Small intestine (tissue), 7 donors: ENCODE measurements around the gene SORCS1. TPM values are rescaled to one million over a fixed set of nuclear protein-coding genes. Genes with fewer than 3 reads are reported as not detected.

ENCODE experiments used
- DNase-seq, 2 donors: peaks; one replicate each; pipeline versions ENCODE4 v3.0.0 to v3.0.0-alpha.2; 2013
- FAIRE-seq: peaks from 2 replicates; lab custom pipeline; 2012; peaks lifted over from hg19 to GRCh38; lab: Jason Lieb, UNC
- H3K27ac ChIP-seq, 3 donors: one replicate each; pipeline ENCODE4 v1.5.1; 2013; ENCODE audit warnings: low read length in 2 of 3, mild to moderate bottlenecking in 2 of 3, control low read depth in 1 of 3, inconsistent platforms in 1 of 3, low read depth in 1 of 3, moderate library complexity in 1 of 3
- H3K27me3 ChIP-seq, 3 donors: one replicate each; pipeline ENCODE4 v1.6.1; 2013; ENCODE audit warnings: low read length in 3 of 3, inconsistent platforms in 1 of 3; ENCODE audit not compliant: control insufficient read depth in 3 of 3, insufficient read depth in 3 of 3
- H3K36me3 ChIP-seq, 3 donors: one replicate each; pipeline ENCODE4 v1.6.1; 2013; ENCODE audit warnings: low read length in 3 of 3, inconsistent platforms in 1 of 3, low read depth in 1 of 3, mild to moderate bottlenecking in 1 of 3, moderate library complexity in 1 of 3; ENCODE audit not compliant: control insufficient read depth in 3 of 3, insufficient read depth in 2 of 3
- H3K4me1 ChIP-seq, 3 donors: one replicate each; pipeline ENCODE4 v1.6.1; 2013; ENCODE audit warnings: low read length in 2 of 3, inconsistent platforms in 1 of 3, low read depth in 1 of 3, mild to moderate bottlenecking in 1 of 3, moderate library complexity in 1 of 3; ENCODE audit not compliant: control insufficient read depth in 3 of 3, insufficient read depth in 2 of 3
- H3K4me3 ChIP-seq, 3 donors: one replicate each; pipeline ENCODE4 v1.5.1; 2013; ENCODE audit warnings: low read length in 3 of 3, control low read depth in 1 of 3, inconsistent platforms in 1 of 3, low read depth in 1 of 3, mild to moderate bottlenecking in 1 of 3, moderate library complexity in 1 of 3
- H3K9me3 ChIP-seq, 2 donors: one replicate each; pipeline ENCODE4 v1.6.1; 2013; ENCODE audit warnings: low read depth in 1 of 2, low read length in 1 of 2; ENCODE audit not compliant: control insufficient read depth in 2 of 2, insufficient read depth in 1 of 2
- WGBS, 3 donors: extraction: QIAGEN DNeasy Blood & Tissue Kit; methylation state at CpG; one replicate each; pipeline ENCODE4 v1.1.7; 2013; 5-methylcytosine and 5-hydroxymethylcytosine counted together
- polyA plus RNA-seq, 4 donors: library from polyadenylated mRNA; stranded (reverse) in 3 of 4; unstranded in 1 of 4; fragments of 200-250 nt in 3 of 4; fragments of 120-200 nt in 1 of 4; gene quantifications; one replicate each; pipeline versions ENCODE4 v1.2.1 to v1.2.3, GENCODE V29; 2013
- donor health status: healthy with polysubstance abuse.
- donor health status: control.
- donor health status: control.
- donor health status: Bipolar disorder and iron deficiency.
- donor health status: healthy.

Gene SORCS1
- polyA plus RNA-seq, 4 donors = under 0.01 to 1.4 (median 1.3) TPM; not detected in 1

DNA sequence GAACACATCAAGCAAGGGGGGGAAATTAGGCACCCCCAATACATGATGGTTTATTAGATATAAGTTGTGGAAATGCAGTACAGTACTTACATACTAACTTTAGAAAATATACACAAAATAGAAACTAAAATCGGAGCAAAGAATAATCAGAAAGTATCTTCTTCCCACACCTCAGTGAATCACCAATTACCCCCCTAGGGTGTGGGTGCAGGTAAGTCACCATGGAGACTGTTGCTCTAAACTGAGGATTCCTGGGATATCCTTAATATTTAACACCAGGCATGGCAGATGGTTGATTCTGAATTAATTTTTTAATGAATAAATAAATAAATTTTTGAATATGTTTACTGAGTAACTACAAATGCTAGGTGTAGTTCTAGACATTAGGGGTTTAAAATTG, 424.4 kb downstream of the SORCS1 start:
- H3K4me3 ChIP-seq = no peak overlapping the region
- H3K36me3 ChIP-seq = no peaks in the 10 kb centered on the region
- DNase-seq = no peak
- 72 to 80% (median 79%) methylated on average over 1 of the region's 1 CpG for WGBS, 3 donors
- no peak overlapping the region for H3K27ac ChIP-seq
- H3K4me1 ChIP-seq = peaks cover 0 to 10% (median 0%) of the 10 kb centered on the region in 3 donors
- no peaks in the 10 kb centered on the region for H3K9me3 ChIP-seq
- no peak for FAIRE-seq
- no peaks in the 10 kb centered on the region for H3K27me3 ChIP-seq

GRCh38 chr10:106734220-106734619, 430.3 kb downstream of the SORCS1 start:
- Histone ChIP-seq H3K9me3 (no peaks in the 10 kb centered on the region), H3K36me3 (no peaks in the 10 kb centered on the region), H3K4me3 (no peak overlapping the region), H3K27me3 (no peaks in the 10 kb centered on the region), H3K27ac (no peak overlapping the region), H3K4me1 (no peaks in the 10 kb centered on the region)
- no peak for FAIRE-seq
- no peak for DNase-seq

DNA sequence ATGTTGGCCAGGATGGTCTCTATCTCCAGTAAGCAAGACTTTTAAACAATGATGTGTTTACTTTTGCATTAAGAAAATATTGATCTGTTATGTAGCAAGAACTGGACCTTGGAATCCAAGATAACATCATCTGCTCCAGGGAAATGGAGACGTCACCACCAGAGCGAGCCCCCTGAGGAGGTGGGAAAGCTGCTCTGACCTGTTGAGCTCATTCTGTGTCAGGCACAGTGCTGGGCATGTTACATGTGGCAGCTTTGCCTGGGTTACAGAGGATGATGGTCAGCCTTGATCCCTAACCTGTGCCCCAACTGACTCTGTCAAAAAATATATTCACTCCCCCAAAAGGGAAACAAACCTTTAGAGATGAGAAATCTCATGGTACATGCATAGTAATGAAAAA, 436.3 kb downstream of the SORCS1 start:
- no peaks in the 10 kb centered on the region for H3K36me3 ChIP-seq
- no peaks in the 10 kb centered on the region for H3K27me3 ChIP-seq
- FAIRE-seq = no peak
- no peak overlapping the region for H3K27ac ChIP-seq
- 8 to 58% (median 32%) methylated on average over 2 of the region's 2 CpGs for WGBS, 3 donors
- no peak for DNase-seq
- H3K4me3 ChIP-seq = no peak overlapping the region
- H3K9me3 ChIP-seq = no peaks in the 10 kb centered on the region
- H3K4me1 ChIP-seq = no peaks in the 10 kb centered on the region

DNA sequence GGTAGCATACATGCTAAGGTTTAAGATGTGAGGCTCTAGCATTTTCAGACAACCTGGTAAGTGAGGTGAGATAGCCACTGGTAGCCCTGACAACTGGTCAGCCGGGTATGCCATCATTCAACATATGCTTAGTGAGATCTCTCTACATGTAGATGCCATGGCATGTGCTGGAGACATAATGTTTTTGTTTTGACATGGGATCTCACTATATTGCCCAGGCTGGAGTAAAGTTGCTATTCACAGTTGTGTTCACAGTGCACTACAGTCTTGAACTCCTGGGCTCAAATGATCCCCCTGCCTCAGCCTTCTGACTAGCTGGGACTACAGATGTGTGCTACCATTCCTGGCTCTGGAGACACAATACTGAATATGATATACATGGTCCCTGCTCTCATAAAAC, 437.3 kb downstream of the SORCS1 start:
- Histone ChIP-seq H3K36me3 (no peaks in the 10 kb centered on the region), H3K9me3 (no peaks in the 10 kb centered on the region), H3K27me3 (no peaks in the 10 kb centered on the region), H3K4me3 (no peak overlapping the region), H3K27ac (no peak overlapping the region), H3K4me1 (no peaks in the 10 kb centered on the region)
- 71 to 91% (median 88%) methylated on average over 1 of the region's 1 CpG for WGBS, 3 donors
- FAIRE-seq (no peak), DNase-seq (no peak)

DNA sequence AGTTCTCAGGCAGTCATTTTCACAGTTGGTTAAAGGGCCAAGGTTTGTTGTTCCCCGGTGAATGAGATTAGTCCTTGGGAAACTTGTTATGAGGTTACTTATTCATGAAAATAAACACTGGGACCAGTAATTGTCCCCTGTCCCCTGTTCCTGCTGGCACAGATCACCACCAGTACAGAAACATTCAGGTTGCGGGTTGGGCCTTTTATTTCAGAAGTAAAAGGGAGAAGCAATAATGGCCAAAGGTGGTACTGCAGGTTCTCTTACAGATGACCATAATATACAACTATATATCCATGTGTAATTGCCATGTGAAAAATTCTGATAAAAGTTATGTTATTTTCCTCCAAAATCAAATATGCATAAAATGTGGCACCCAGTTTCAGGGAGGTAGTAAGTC, 442.0 kb downstream of the SORCS1 start:
- no peaks in the 10 kb centered on the region for H3K36me3 ChIP-seq
- no peaks in the 10 kb centered on the region for H3K27me3 ChIP-seq
- WGBS, 3 donors = 28 to 79% (median 50%) methylated on average over 2 of the region's 2 CpGs
- FAIRE-seq = no peak
- no peaks in the 10 kb centered on the region for H3K4me1 ChIP-seq
- H3K27ac ChIP-seq = no peak overlapping the region
- DNase-seq = peak in 1 of 2 donors; percentile 39
- H3K4me3 ChIP-seq = no peak overlapping the region
- H3K9me3 ChIP-seq = no peaks in the 10 kb centered on the region

DNA sequence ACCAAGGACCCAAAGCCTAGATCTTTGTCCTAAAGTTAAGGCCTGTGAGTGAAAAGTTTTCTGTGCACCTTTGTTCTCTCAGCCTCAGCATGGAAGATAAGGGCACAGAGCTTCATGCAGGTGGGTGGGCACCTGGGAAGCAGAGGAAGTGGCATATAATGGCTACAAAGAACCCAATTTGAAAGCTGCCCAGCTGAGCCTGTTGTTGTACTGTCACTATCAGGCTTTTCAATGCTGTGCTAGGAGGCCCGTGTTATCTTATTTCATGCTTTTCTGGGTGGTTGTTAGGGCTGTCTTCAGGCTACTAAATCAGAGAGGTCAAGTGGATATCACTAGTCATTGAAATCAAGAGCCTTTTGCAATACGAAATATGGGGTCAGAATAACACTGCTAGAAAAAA, 443.8 kb downstream of the SORCS1 start:
- Histone ChIP-seq H3K27me3 (no peaks in the 10 kb centered on the region), H3K4me1 (no peaks in the 10 kb centered on the region), H3K27ac (no peak overlapping the region), H3K9me3 (no peaks in the 10 kb centered on the region), H3K36me3 (no peaks in the 10 kb centered on the region), H3K4me3 (no peak overlapping the region)
- DNase-seq (no peak), FAIRE-seq (no peak)
- WGBS, 3 donors = 52 to 87% (median 54%) methylated on average over 2 of the region's 2 CpGs

- H3K36me3 ChIP-seq = no peaks in the 10 kb centered on the region
- DNase-seq (peak in 1 of 2 donors; percentile 6), FAIRE-seq (no peak)
- no peak overlapping the region for H3K27ac ChIP-seq
- H3K9me3 ChIP-seq = no peaks in the 10 kb centered on the region
- no peak overlapping the region for H3K4me3 ChIP-seq
- H3K27me3 ChIP-seq = no peaks in the 10 kb centered on the region
- 31 to 75% (median 50%) methylated on average over 1 of the region's 1 CpG for whole genome bisulfite sequencing, 3 donors
- no peaks in the 10 kb centered on the region for H3K4me1 ChIP-seq
Observed at GRCh38 chr10:106716381-106716780, 448.1 kb downstream of the SORCS1 start.

- H3K4me3 ChIP-seq = no peak overlapping the region
Observed at GRCh38 chr10:106714734-106715555, 449.6 kb downstream of the SORCS1 start.

GRCh38 chr10:106713846-106714245, 450.7 kb downstream of the SORCS1 start:
- FAIRE-seq (no peak), DNase-seq (no peak)
- WGBS, 3 donors = 22 to 61% (median 33%) methylated on average over 2 of the region's 2 CpGs
- H3K4me1 ChIP-seq = no peaks in the 10 kb centered on the region
- H3K4me3 ChIP-seq = no peak overlapping the region
- H3K27me3 ChIP-seq = no peaks in the 10 kb centered on the region
- H3K27ac ChIP-seq = no peak overlapping the region
- no peaks in the 10 kb centered on the region for H3K9me3 ChIP-seq
- H3K36me3 ChIP-seq = no peaks in the 10 kb centered on the region

More at GRCh38 chr10:106714734-106715555, 449.6 kb downstream of the SORCS1 start:
- FAIRE-seq (no peak), DNase-seq (no peak)
- Histone ChIP-seq H3K36me3 (no peaks in the 10 kb centered on the region), H3K27me3 (no peaks in the 10 kb centered on the region), H3K4me1 (no peaks in the 10 kb centered on the region), H3K27ac (no peak overlapping the region), H3K9me3 (no peaks in the 10 kb centered on the region)
- 67 to 71% (median 69%) methylated on average over 6 of the region's 6 CpGs for WGBS, 3 donors
